Activated naive CD4-positive, alpha-beta T cell treated with anti-CD3 and anti-CD28 coated beads, Interleukin-2, amount 50 U/mL, for 72 hours (primary cell): ENCODE results near the gene SHCBP1L. TPM values are rescaled to one million over a fixed set of nuclear protein-coding genes. Genes with fewer than 3 reads are reported as not detected.

ENCODE experiments used
- ATAC-seq, 2 donors: fragments of 150-1000 bp; cut with Tn5 transposase; 2 replicates each; pipeline ENCODE4 v1.10.0; 2021; ENCODE audit warnings: mild to moderate bottlenecking in 2 of 2, moderate library complexity in 2 of 2
- DNase-seq, 2 donors: peaks; one replicate each; pipeline ENCODE4 v3.0.0; 2021 to 2022; ENCODE audit warnings: low spot score in 2 of 2
- H3K27ac Mint-ChIP-seq, 2 donors: one replicate each; pipeline ENCODE4 v1.8.0; 2022; ENCODE audit warnings: mild to moderate bottlenecking in 2 of 2, mixed read lengths in 2 of 2
- H3K36me3 Mint-ChIP-seq, 2 donors: one replicate each; pipeline ENCODE4 v1.8.0; 2022; ENCODE audit warnings: mixed read lengths in 2 of 2
- H3K9me3 Mint-ChIP-seq, 2 donors: one replicate each; pipeline ENCODE4 v1.8.0; 2022; ENCODE audit warnings: mixed read lengths in 2 of 2
- total RNA-seq, 2 donors: library from RNA; stranded (reverse); gene quantifications; one replicate each; pipeline ENCODE4 v1.2.3, GENCODE V29; 2022

Gene SHCBP1L
- total RNA-seq, 2 donors from 2014 or later = not detected

GRCh38 chr1:182875889-182876288 lies 77.1 kb downstream of the SHCBP1L start:
- H3K9me3 Mint-ChIP-seq = no peaks in the 10 kb centered on the region
- no peak for DNase-seq
- H3K27ac Mint-ChIP-seq = peak overlapping the region in 1 of 2 donors; percentile 71

GRCh38 chr1:182872881-182873280 lies 80.1 kb downstream of the SHCBP1L start:
- Mint-ChIP-seq H3K27ac (peak overlapping the region; percentile 7 to 81), H3K36me3 (peaks cover 31 to 73% of the 10 kb centered on the region in 2 donors), H3K9me3 (no peaks in the 10 kb centered on the region)
- DNase-seq (no peak), ATAC-seq (no peak)

More at GRCh38 chr1:182875889-182876288, 77.1 kb downstream of the SHCBP1L start:
- ATAC-seq = no peak
- peaks cover 42 to 85% of the 10 kb centered on the region in 2 donors for H3K36me3 Mint-ChIP-seq

- Mint-ChIP-seq H3K27ac (peak overlapping the region; percentile 75 to 82), H3K9me3 (no peaks in the 10 kb centered on the region), H3K36me3 (peaks cover 32 to 62% of the 10 kb centered on the region in 2 donors)
- DNase-seq (no peak), ATAC-seq (peak; percentile 33)
Measured at GRCh38 chr1:182869241-182869666, 83.7 kb downstream of the SHCBP1L start.

GRCh38 chr1:182867861-182868260 lies 85.1 kb downstream of the SHCBP1L start:
- Mint-ChIP-seq H3K9me3 (no peaks in the 10 kb centered on the region), H3K27ac (peak overlapping the region in 1 of 2 donors; percentile 36), H3K36me3 (peaks cover 22 to 51% of the 10 kb centered on the region in 2 donors)
- DNase-seq (no peak), ATAC-seq (no peak)

- Mint-ChIP-seq H3K27ac (peak overlapping the region in 1 of 2 donors; percentile 38), H3K36me3 (peaks cover 20 to 64% of the 10 kb centered on the region in 2 donors)
- no peak for ATAC-seq
Measured at GRCh38 chr1:182863940-182864339, 89.0 kb downstream of the SHCBP1L start.

GRCh38 chr1:182862827-182863226 lies 90.1 kb downstream of the SHCBP1L start:
- Mint-ChIP-seq H3K36me3 (peaks cover 28 to 71% of the 10 kb centered on the region in 2 donors), H3K9me3 (no peaks in the 10 kb centered on the region), H3K27ac (peak overlapping the region; percentile 72 to 88)
- no peak for ATAC-seq
- no peak for DNase-seq

More at GRCh38 chr1:182863940-182864339, 89.0 kb downstream of the SHCBP1L start:
- H3K9me3 Mint-ChIP-seq = no peaks in the 10 kb centered on the region
- DNase-seq = no peak

- H3K9me3 Mint-ChIP-seq = no peaks in the 10 kb centered on the region
- DNase-seq (no peak), ATAC-seq (peak; percentile 74 to 84)
- H3K36me3 Mint-ChIP-seq = peaks cover 29 to 69% of the 10 kb centered on the region in 2 donors
- H3K27ac Mint-ChIP-seq = peak overlapping the region; percentile 72 to 88
Measured at GRCh38 chr1:182861994-182862393, 91.0 kb downstream of the SHCBP1L start.

- Mint-ChIP-seq H3K27ac (peak overlapping the region in 1 of 2 donors; percentile 77), H3K36me3 (peaks cover 26 to 66% of the 10 kb centered on the region in 2 donors), H3K9me3 (no peaks in the 10 kb centered on the region)
- ATAC-seq (no peak), DNase-seq (no peak)
Measured at GRCh38 chr1:182860658-182861057, 92.3 kb downstream of the SHCBP1L start.

GRCh38 chr1:182857212-182857611 lies 95.8 kb downstream of the SHCBP1L start:
- ATAC-seq = no peak
- no peak for DNase-seq
- Mint-ChIP-seq H3K36me3 (peaks cover 13 to 51% of the 10 kb centered on the region in 2 donors), H3K9me3 (no peaks in the 10 kb centered on the region), H3K27ac (peak overlapping the region in 1 of 2 donors; percentile 22)

GRCh38 chr1:182855911-182856310 lies 97.1 kb downstream of the SHCBP1L start:
- Mint-ChIP-seq H3K9me3 (no peaks in the 10 kb centered on the region), H3K36me3 (peaks cover 9 to 43% of the 10 kb centered on the region in 2 donors), H3K27ac (no peak overlapping the region)
- DNase-seq (no peak), ATAC-seq (no peak)

- ATAC-seq (peak; percentile 63 to 85), DNase-seq (no peak)
- Mint-ChIP-seq H3K27ac (peak overlapping the region in 1 of 2 donors; percentile 62), H3K9me3 (no peaks in the 10 kb centered on the region), H3K36me3 (peaks cover 17 to 50% of the 10 kb centered on the region in 2 donors)
Measured at GRCh38 chr1:182851825-182852224, 101.1 kb downstream of the SHCBP1L start.

- DNase-seq = no peak
- Mint-ChIP-seq H3K27ac (no peak overlapping the region), H3K36me3 (peaks cover 17 to 56% of the 10 kb centered on the region in 2 donors), H3K9me3 (no peaks in the 10 kb centered on the region)
- no peak for ATAC-seq
Measured at GRCh38 chr1:182850319-182850718, 102.6 kb downstream of the SHCBP1L start.

Other genes with a start within 250 kb of the SHCBP1L start
- 1 to 10 TPM; 1.2 to 3.4 TPM for gene NPL, start 163.4 kb downstream of the SHCBP1L start, total RNA-seq
- gene DHX9, start 113.8 kb downstream of the SHCBP1L start, total RNA-seq = 100 to 1,000 TPM; 162 to 212 TPM
- gene LAMC1, start 70.3 kb upstream of the SHCBP1L start, total RNA-seq = not detected
- gene LAMC2, start 233.1 kb upstream of the SHCBP1L start, total RNA-seq = not detected